ENCODE measurements around the gene TBXAS1. TPM values are rescaled to one million over a fixed set of nuclear protein-coding genes. Genes with fewer than 3 reads are reported as not detected.

TBXAS1 gene
- total and polyA plus RNA-seq, 4 donors: 4.1 to 22.4 (median 12.2) TPM

DNA sequence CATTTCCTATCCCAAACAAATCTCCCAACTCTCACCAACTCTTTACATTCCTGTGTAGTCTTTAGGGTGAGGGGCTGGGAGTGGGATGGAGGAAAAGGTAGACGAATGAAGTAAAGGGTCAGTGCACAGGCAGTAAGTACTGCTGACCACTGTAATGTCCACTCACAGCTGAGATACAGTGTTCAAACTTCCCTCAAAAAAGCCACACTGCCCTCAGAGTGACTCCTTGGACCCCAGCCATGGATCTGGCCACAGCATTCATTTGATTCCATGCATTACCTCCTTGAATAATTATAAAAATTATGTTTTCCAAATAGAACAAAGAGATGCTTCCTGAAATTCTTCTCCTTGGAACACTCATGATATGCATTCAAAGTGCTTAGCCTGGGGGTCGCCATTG lies 31.5 kb upstream of the TBXAS1 start:
- TF ChIP-seq RAD21 (IDR thresholded peaks at IDR 0.05): no peak
- no peaks in the 10 kb centered on the region for H3K4me1 ChIP-seq (ENCODE audit: control insufficient read depth in 4 of 4, insufficient read depth in 4 of 4, low read length in 3 of 4)
- H3K27me3 ChIP-seq (ENCODE audit: control insufficient read depth in 4 of 4, insufficient read depth in 4 of 4, low read length in 3 of 4): no peaks in the 10 kb centered on the region
- WGBS: 85% methylated on average over 2 of the region's 2 CpGs
- H3K27ac ChIP-seq (ENCODE audit: low read depth in 1 of 2, low read length in 2 of 2): no peak overlapping the region
- no peak for DNase-seq (ENCODE audit: low spot score)
- H3K9ac ChIP-seq (ENCODE audit: low read depth in 1 of 2, low read length in 2 of 2): no peak overlapping the region
- no peaks in the 10 kb centered on the region for H3K9me3 ChIP-seq (ENCODE audit: control insufficient read depth in 4 of 4, low read length in 3 of 4)
- no peak overlapping the region for H3K4me3 ChIP-seq (ENCODE audit: low read depth in 1 of 3, low read length in 3 of 3)
- H3K36me3 ChIP-seq (ENCODE audit: control insufficient read depth in 4 of 4, insufficient read depth in 3 of 4, low read depth in 1 of 4, low read length in 3 of 4): no peaks in the 10 kb centered on the region

- no peaks in the 10 kb centered on the region for H3K36me3 ChIP-seq (ENCODE audit: control insufficient read depth in 4 of 4, insufficient read depth in 3 of 4, low read depth in 1 of 4, low read length in 3 of 4)
- 78% methylated on average over 10 of the region's 10 CpGs for WGBS
- no peak overlapping the region for H3K4me3 ChIP-seq (ENCODE audit: low read depth in 1 of 3, low read length in 3 of 3)
Measured at GRCh38 chr7:139798221-139798620, 30.8 kb upstream of the TBXAS1 start.

GRCh38 chr7:139798892-139799291 lies 30.2 kb upstream of the TBXAS1 start:
- Histone ChIP-seq H3K36me3 (ENCODE audit: control insufficient read depth in 4 of 4, insufficient read depth in 3 of 4, low read depth in 1 of 4, low read length in 3 of 4) (no peaks in the 10 kb centered on the region), H3K9ac (ENCODE audit: low read depth in 1 of 2, low read length in 2 of 2) (no peak overlapping the region), H3K27me3 (ENCODE audit: control insufficient read depth in 4 of 4, insufficient read depth in 4 of 4, low read length in 3 of 4) (no peaks in the 10 kb centered on the region), H3K4me3 (ENCODE audit: low read depth in 1 of 3, low read length in 3 of 3) (no peak overlapping the region), H3K9me3 (ENCODE audit: control insufficient read depth in 4 of 4, low read length in 3 of 4) (no peaks in the 10 kb centered on the region), H3K27ac (ENCODE audit: low read depth in 1 of 2, low read length in 2 of 2) (no peak overlapping the region), H3K4me1 (ENCODE audit: control insufficient read depth in 4 of 4, insufficient read depth in 4 of 4, low read length in 3 of 4) (no peaks in the 10 kb centered on the region)
- DNase-seq (ENCODE audit: low spot score): no peak
- WGBS: 87% methylated on average over 4 of the region's 4 CpGs
- TF ChIP-seq HNF4G (IDR thresholded peaks at IDR 0.05) (no peak), JUND (IDR thresholded peaks at IDR 0.05) (no peak), RXRA (IDR thresholded peaks at IDR 0.05) (no peak), FOXA2 (IDR thresholded peaks at IDR 0.05) (no peak), YY1 (IDR thresholded peaks at IDR 0.05) (no peak), NR2F2 (IDR thresholded peaks at IDR 0.05) (no peak), MAX (IDR thresholded peaks at IDR 0.05) (no peak), GABPA (IDR thresholded peaks at IDR 0.05 in 1 of 2, conservative IDR thresholded peaks at IDR 0.05 in 1 of 2) (no peak), HNF4A (conservative IDR thresholded peaks at IDR 0.05) (no peak), RAD21 (IDR thresholded peaks at IDR 0.05) (peak; percentile 59), TAF1 (conservative IDR thresholded peaks at IDR 0.05) (no peak), EGR1 (IDR thresholded peaks at IDR 0.05; ENCODE audit: low read depth in 2 of 2) (no peak)
- TF ChIP-seq, protein P1, sequence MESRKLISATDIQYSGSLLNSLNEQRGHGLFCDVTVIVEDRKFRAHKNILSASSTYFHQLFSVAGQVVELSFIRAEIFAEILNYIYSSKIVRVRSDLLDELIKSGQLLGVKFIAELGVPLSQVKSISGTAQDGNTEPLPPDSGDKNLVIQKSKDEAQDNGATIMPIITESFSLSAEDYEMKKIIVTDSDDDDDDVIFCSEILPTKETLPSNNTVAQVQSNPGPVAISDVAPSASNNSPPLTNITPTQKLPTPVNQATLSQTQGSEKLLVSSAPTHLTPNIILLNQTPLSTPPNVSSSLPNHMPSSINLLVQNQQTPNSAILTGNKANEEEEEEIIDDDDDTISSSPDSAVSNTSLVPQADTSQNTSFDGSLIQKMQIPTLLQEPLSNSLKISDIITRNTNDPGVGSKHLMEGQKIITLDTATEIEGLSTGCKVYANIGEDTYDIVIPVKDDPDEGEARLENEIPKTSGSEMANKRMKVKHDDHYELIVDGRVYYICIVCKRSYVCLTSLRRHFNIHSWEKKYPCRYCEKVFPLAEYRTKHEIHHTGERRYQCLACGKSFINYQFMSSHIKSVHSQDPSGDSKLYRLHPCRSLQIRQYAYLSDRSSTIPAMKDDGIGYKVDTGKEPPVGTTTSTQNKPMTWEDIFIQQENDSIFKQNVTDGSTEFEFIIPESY (IDR thresholded peaks at IDR 0.05): no peak
- TF ChIP-seq, protein P2, sequence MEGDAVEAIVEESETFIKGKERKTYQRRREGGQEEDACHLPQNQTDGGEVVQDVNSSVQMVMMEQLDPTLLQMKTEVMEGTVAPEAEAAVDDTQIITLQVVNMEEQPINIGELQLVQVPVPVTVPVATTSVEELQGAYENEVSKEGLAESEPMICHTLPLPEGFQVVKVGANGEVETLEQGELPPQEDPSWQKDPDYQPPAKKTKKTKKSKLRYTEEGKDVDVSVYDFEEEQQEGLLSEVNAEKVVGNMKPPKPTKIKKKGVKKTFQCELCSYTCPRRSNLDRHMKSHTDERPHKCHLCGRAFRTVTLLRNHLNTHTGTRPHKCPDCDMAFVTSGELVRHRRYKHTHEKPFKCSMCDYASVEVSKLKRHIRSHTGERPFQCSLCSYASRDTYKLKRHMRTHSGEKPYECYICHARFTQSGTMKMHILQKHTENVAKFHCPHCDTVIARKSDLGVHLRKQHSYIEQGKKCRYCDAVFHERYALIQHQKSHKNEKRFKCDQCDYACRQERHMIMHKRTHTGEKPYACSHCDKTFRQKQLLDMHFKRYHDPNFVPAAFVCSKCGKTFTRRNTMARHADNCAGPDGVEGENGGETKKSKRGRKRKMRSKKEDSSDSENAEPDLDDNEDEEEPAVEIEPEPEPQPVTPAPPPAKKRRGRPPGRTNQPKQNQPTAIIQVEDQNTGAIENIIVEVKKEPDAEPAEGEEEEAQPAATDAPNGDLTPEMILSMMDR (IDR thresholded peaks at IDR 0.05; ENCODE audit: low read depth, low read length, missing input control): peak; percentile 8

More at GRCh38 chr7:139798221-139798620, 30.8 kb upstream of the TBXAS1 start:
- H3K9ac ChIP-seq (ENCODE audit: low read depth in 1 of 2, low read length in 2 of 2): no peak overlapping the region
- DNase-seq (ENCODE audit: low spot score): no peak
- no peak for TF ChIP-seq MAX (IDR thresholded peaks at IDR 0.05)
- TF ChIP-seq, protein P3, sequence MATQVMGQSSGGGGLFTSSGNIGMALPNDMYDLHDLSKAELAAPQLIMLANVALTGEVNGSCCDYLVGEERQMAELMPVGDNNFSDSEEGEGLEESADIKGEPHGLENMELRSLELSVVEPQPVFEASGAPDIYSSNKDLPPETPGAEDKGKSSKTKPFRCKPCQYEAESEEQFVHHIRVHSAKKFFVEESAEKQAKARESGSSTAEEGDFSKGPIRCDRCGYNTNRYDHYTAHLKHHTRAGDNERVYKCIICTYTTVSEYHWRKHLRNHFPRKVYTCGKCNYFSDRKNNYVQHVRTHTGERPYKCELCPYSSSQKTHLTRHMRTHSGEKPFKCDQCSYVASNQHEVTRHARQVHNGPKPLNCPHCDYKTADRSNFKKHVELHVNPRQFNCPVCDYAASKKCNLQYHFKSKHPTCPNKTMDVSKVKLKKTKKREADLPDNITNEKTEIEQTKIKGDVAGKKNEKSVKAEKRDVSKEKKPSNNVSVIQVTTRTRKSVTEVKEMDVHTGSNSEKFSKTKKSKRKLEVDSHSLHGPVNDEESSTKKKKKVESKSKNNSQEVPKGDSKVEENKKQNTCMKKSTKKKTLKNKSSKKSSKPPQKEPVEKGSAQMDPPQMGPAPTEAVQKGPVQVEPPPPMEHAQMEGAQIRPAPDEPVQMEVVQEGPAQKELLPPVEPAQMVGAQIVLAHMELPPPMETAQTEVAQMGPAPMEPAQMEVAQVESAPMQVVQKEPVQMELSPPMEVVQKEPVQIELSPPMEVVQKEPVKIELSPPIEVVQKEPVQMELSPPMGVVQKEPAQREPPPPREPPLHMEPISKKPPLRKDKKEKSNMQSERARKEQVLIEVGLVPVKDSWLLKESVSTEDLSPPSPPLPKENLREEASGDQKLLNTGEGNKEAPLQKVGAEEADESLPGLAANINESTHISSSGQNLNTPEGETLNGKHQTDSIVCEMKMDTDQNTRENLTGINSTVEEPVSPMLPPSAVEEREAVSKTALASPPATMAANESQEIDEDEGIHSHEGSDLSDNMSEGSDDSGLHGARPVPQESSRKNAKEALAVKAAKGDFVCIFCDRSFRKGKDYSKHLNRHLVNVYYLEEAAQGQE (IDR thresholded peaks at IDR 0.05): no peak
- H3K27ac ChIP-seq (ENCODE audit: low read depth in 1 of 2, low read length in 2 of 2): no peak overlapping the region
- H3K27me3 ChIP-seq (ENCODE audit: control insufficient read depth in 4 of 4, insufficient read depth in 4 of 4, low read length in 3 of 4): no peaks in the 10 kb centered on the region
- H3K9me3 ChIP-seq (ENCODE audit: control insufficient read depth in 4 of 4, low read length in 3 of 4): no peaks in the 10 kb centered on the region
- no peaks in the 10 kb centered on the region for H3K4me1 ChIP-seq (ENCODE audit: control insufficient read depth in 4 of 4, insufficient read depth in 4 of 4, low read length in 3 of 4)

All from liver (tissue), 9 donors.